Right lobe of liver (tissue), 6 donors: Measurements from ENCODE around the gene ZFR2. TPM values are rescaled to one million over a fixed set of nuclear protein-coding genes. Genes with fewer than 3 reads are reported as not detected.

Source experiments
- ATAC-seq, 4 donors: fragments of 200-7000 bp; cut with Tn5 transposase; one replicate each; pipeline ENCODE4 v1.9.1; 2020; ENCODE audit warnings: mild to moderate bottlenecking in 4 of 4, moderate library complexity in 4 of 4
- DNase-seq, 3 donors: peaks; one replicate each; pipeline ENCODE4 v3.0.0-alpha.2; 2020
- H3K27ac ChIP-seq, 3 donors: fragments of 200-600 bp; one replicate each; pipeline ENCODE4 v1.8.0; 2022
- H3K27me3 ChIP-seq, 2 donors: fragments of 200-600 bp; one replicate each; pipeline ENCODE4 v1.8.0; 2022
- H3K36me3 ChIP-seq, 4 donors: fragments of 200-600 bp; sonication (generic) in 1 of 4; one replicate each; pipeline versions ENCODE4 v1.5.1 to v1.8.0; 2017 to 2022; ENCODE audit warnings: control low read depth in 1 of 4
- H3K4me1 ChIP-seq, 4 donors: fragments of 200-600 bp; sonication (generic) in 1 of 4; one replicate each; pipeline versions ENCODE4 v1.5.1 to v1.8.0; 2017 to 2022; ENCODE audit warnings: control low read depth in 1 of 4
- H3K4me3 ChIP-seq, 3 donors: fragments of 200-600 bp; one replicate each; pipeline ENCODE4 v1.8.0; 2022
- H3K9me3 ChIP-seq, 4 donors: fragments of 200-600 bp; sonication (generic) in 1 of 4; one replicate each; pipeline versions ENCODE4 v1.5.1 to v1.8.0; 2017 to 2022; ENCODE audit warnings: control low read depth in 1 of 4
- CTCF ChIP-seq, 4 donors: fragments of 200-600 bp in 3 of 4; fragments of 450-650 bp in 1 of 4; IDR thresholded peaks; one replicate each; pipeline versions ENCODE4 v1.5.1 to v1.8.0; 2016 to 2022; ENCODE audit warnings: antibody characterized with exemption in 4 of 4, mild to moderate bottlenecking in 2 of 4
- POLR2A ChIP-seq: fragments of 450-650 bp; IDR thresholded peaks from one replicate; pipeline ENCODE4 v1.6.1; 2017; ENCODE audit warnings: antibody characterized with exemption, mild to moderate bottlenecking
- WGBS: methylation state at CpG from one replicate; pipeline ENCODE4 v1.1.6; 2018; ENCODE audit warnings: low coverage, low lambda C conversion rate; ENCODE audit not compliant: insufficient coverage; ENCODE audit errors: missing lambda C conversion rate; 5-methylcytosine and 5-hydroxymethylcytosine counted together
- intact Hi-C, 2 donors: fragments of 100-400 bp; cut with DNase I; formaldehyde crosslinking; loops; one replicate each; pipeline versions ENCODE4 v1.11.2 to v1.14.1; 2022
- total RNA-seq, 6 experiments: library from RNA; depleted of rRNA in 2 of 6; stranded (reverse); fragments of >200 nt in 2 of 6; fragmentation: NEBNext Ultra II Directional in 3 of 6; extraction: Animal tissue kit (Norgen Biotek cat#: 25700) in 3 of 6; gene quantifications; one replicate each; pipeline versions ENCODE4 v1.1.0 to v1.2.4, GENCODE V29; 2016 to 2023
- donor health status: DM: no; HTN: yes; CAD: no.
- donor health status: DM: no; HTN: no; CAD: no.
- donor health status: DM: no; HTN: no; CAD: no.
- donor health status: DM: no; HTN: yes; CAD: no.
- donor health status: DM: no; HTN: yes; CAD: no.

ZFR2 gene
- total RNA-seq, 6 experiments from 2014 or later, result not detected

GRCh38 chr19:3782330-3782729, 86.5 kb downstream of the ZFR2 start:
- Histone ChIP-seq H3K27me3 (no peaks in the 10 kb centered on the region), H3K27ac (no peak overlapping the region), H3K4me3 (no peak overlapping the region), H3K9me3 (peaks cover 0 to 11% (median 0%) of the 10 kb centered on the region in 4 donors), H3K4me1 (no peaks in the 10 kb centered on the region), H3K36me3 (no peaks in the 10 kb centered on the region)
- intact Hi-C loops, result loop anchor here in 1 of 2 donors (10.0 kb wide), 1 partner anchor 432 kb away; no protein-coding TSS in a partner anchor
- ATAC-seq, result no peak
- 92% methylated on average over 1 of the region's 1 CpG for WGBS
- DNase-seq, result no peak
- TF ChIP-seq CTCF (IDR thresholded peaks at IDR 0.05), result no peak
- no peak for TF ChIP-seq POLR2A

- Histone ChIP-seq H3K27me3 (no peaks in the 10 kb centered on the region), H3K9me3 (peaks cover 0 to 11% (median 0%) of the 10 kb centered on the region in 4 donors), H3K36me3 (no peaks in the 10 kb centered on the region), H3K4me3 (no peak overlapping the region), H3K4me1 (no peaks in the 10 kb centered on the region), H3K27ac (no peak overlapping the region)
- ATAC-seq, result no peak
- 100% methylated on average over 2 of the region's 2 CpGs for WGBS
- TF ChIP-seq POLR2A, result no peak
- intact Hi-C loops, result loop anchor here in 1 of 2 donors (10.0 kb wide), 1 partner anchor 433 kb away; no protein-coding TSS in a partner anchor
- DNase-seq, result no peak
These were observed 87.2 kb downstream of the ZFR2 start for GRCh38 chr19:3781603-3782002.

GRCh38 chr19:3780786-3781304, 88.0 kb downstream of the ZFR2 start:
- Histone ChIP-seq H3K4me1 (no peaks in the 10 kb centered on the region), H3K4me3 (no peak overlapping the region), H3K27ac (no peak overlapping the region), H3K36me3 (no peaks in the 10 kb centered on the region), H3K9me3 (peaks cover 0 to 11% (median 0%) of the 10 kb centered on the region in 4 donors), H3K27me3 (no peaks in the 10 kb centered on the region)
- intact Hi-C loops, result loop anchor here in 1 of 2 donors (10.0 kb wide), 1 partner anchor 434 kb away; no protein-coding TSS in a partner anchor
- DNase-seq, result no peak
- no peak for ATAC-seq
- no peak for TF ChIP-seq POLR2A
- TF ChIP-seq CTCF (IDR thresholded peaks at IDR 0.05), result no peak
- WGBS, result 84% methylated on average over 8 of the region's 9 CpGs

GRCh38 chr19:3778899-3779723, 89.7 kb downstream of the ZFR2 start:
- intact Hi-C loops, result no loop called here
- H3K4me3 ChIP-seq, result no peak overlapping the region
- peaks cover 0 to 11% (median 0%) of the 10 kb centered on the region in 4 donors for H3K9me3 ChIP-seq
- DNase-seq, result no peak
- H3K4me1 ChIP-seq, result no peaks in the 10 kb centered on the region
- no peaks in the 10 kb centered on the region for H3K36me3 ChIP-seq
- no peak for ATAC-seq
- H3K27ac ChIP-seq, result no peak overlapping the region
- 41% methylated on average over 8 of the region's 44 CpGs for WGBS
- TF ChIP-seq POLR2A, result no peak
- TF ChIP-seq CTCF (IDR thresholded peaks at IDR 0.05), result no peak
- H3K27me3 ChIP-seq, result no peaks in the 10 kb centered on the region
